ENCODE data around the gene SMIM13. TPM values are rescaled to one million over a fixed set of nuclear protein-coding genes. Genes with fewer than 3 reads are reported as not detected.

SMIM13 gene
- total RNA-seq (1 to 10 TPM; 3.6 to 8.0 (median 5.3) TPM), total RNA-seq (8.6 to 45.3 (median 13.7) reads per million in 29 experiments)
- 5.1 TPM for total RNA-seq (2013)

GRCh38 chr6:11093626-11094410 lies at the start of gene SMIM13:
TSS of gene SMIM13 (plus strand) at chr6:11093834. CDS start at chr6:11094314, 480 bp downstream.
- H3K4me1 Mint-ChIP-seq = peaks cover 30 to 35% (median 33%) of the 10 kb centered on the region in 3 donors
- Histone ChIP-seq H3K4me1 (ENCODE audit: control insufficient read depth in 1 of 2, extremely low read depth in 1 of 2, insufficient read depth in 2 of 2, low read length in 2 of 2) (peaks cover 10 to 20% of the 10 kb centered on the region in 2 experiments), H3K9me3 (no peaks in the 10 kb centered on the region), H3K4me3 (ENCODE audit: control insufficient read depth in 1 of 2, extremely low read depth in 1 of 2, low read length in 1 of 2) (peak within 1 kb of the TSS; percentile 94 to 96), H3K27ac (ENCODE audit: low read length) (peak within 1 kb of the TSS; percentile 88), H3K36me3 (ENCODE audit: control insufficient read depth in 2 of 2, extremely low read depth in 1 of 2, insufficient read depth in 1 of 2, low read length in 1 of 2) (no peaks in the 10 kb centered on the region), H3K27me3 (replicated peaks in 1 of 2; ENCODE audit: control insufficient read depth in 2 of 2, extremely low read depth in 1 of 2, insufficient read depth in 2 of 2, low read length in 1 of 2) (no peaks in the 10 kb centered on the region)
- ATAC-seq (replicated peaks in 1 of 4) = peak; percentile 93 to 96 (median 94)
- ChIA-PET CTCF (interaction anchor here in 1 of 2 donors (1.0 kb wide), 1 partner anchor 105 kb away, joined by 3 read pairs; no protein-coding TSS in a partner anchor), POLR2A (interaction anchor here in 1 of 2 donors (0.5 to 1.1 kb wide), 2 partner anchors 139 to 306 kb away, joined by 5 to 13 read pairs; partner anchors contain the start of gene NEDD9)
- H3K4me3 Mint-ChIP-seq = peak within 1 kb of the TSS; percentile 96 to 98 (median 96)
- no peaks in the 10 kb centered on the region for H3K9me3 Mint-ChIP-seq
- H3K27ac Mint-ChIP-seq = peak within 1 kb of the TSS; percentile 97 to 99
- WGBS (ENCODE audit: insufficient coverage) = under 1% methylated on average over 85 of the region's 90 CpGs
- peaks cover 3% of the 10 kb centered on the region for H3K36me3 Mint-ChIP-seq
- peak; percentile 87 to 97 (median 94) for DNase-seq
- H3K27me3 Mint-ChIP-seq = no peaks in the 10 kb centered on the region

- Histone ChIP-seq H3K27me3 (replicated peaks in 1 of 2; ENCODE audit: control insufficient read depth in 2 of 2, extremely low read depth in 1 of 2, insufficient read depth in 2 of 2, low read length in 1 of 2) (peaks cover 15 to 22% of the 10 kb centered on the region in 2 experiments), H3K4me1 (ENCODE audit: control insufficient read depth in 1 of 2, extremely low read depth in 1 of 2, insufficient read depth in 2 of 2, low read length in 2 of 2) (peaks cover 2 to 9% of the 10 kb centered on the region in 2 experiments), H3K36me3 (ENCODE audit: control insufficient read depth in 2 of 2, extremely low read depth in 1 of 2, insufficient read depth in 1 of 2, low read length in 1 of 2) (no peaks in the 10 kb centered on the region), H3K4me3 (ENCODE audit: control insufficient read depth in 1 of 2, extremely low read depth in 1 of 2, low read length in 1 of 2) (peak within 1 kb of the TSS in 1 of 2 donors; percentile 51), H3K9me3 (peaks cover 3% of the 10 kb centered on the region), H3K27ac (ENCODE audit: low read length) (no peak within 1 kb of the TSS)
- ATAC-seq (replicated peaks in 1 of 4) (peak; percentile 31 to 69 (median 54)), DNase-seq (peak in 9 of 35 experiments; percentile 2 to 24 (median 7))
- H3K27me3 Mint-ChIP-seq = peaks cover 60% of the 10 kb centered on the region in 2 donors
- no peak within 1 kb of the TSS for H3K27ac Mint-ChIP-seq
- H3K4me1 Mint-ChIP-seq = peaks cover 6 to 13% (median 8%) of the 10 kb centered on the region in 3 donors
- CTCF ChIA-PET = no interaction called here
- no peaks in the 10 kb centered on the region for H3K36me3 Mint-ChIP-seq
- no peaks in the 10 kb centered on the region for H3K9me3 Mint-ChIP-seq
- POLR2A ChIA-PET = no interaction called here
- H3K4me3 Mint-ChIP-seq = peak within 1 kb of the TSS; percentile 62 to 70 (median 68)
- 8% methylated on average over 108 of the region's 124 CpGs for WGBS (ENCODE audit: insufficient coverage)
Observed at GRCh38 chr6:11043961-11044711, 49.5 kb upstream of the SMIM13 start, which contains the start of gene ELOVL2. TSS of gene ELOVL2 (minus strand) at chr6:11044305. CDS start at chr6:11044230, 75 bp downstream.

GRCh38 chr6:11044712-11045167 lies 48.9 kb upstream of the SMIM13 start:
- Histone ChIP-seq H3K27ac (ENCODE audit: low read length) (no peak overlapping the region), H3K4me1 (ENCODE audit: control insufficient read depth in 1 of 2, extremely low read depth in 1 of 2, insufficient read depth in 2 of 2, low read length in 2 of 2) (peaks cover 2 to 9% of the 10 kb centered on the region in 2 experiments), H3K4me3 (ENCODE audit: control insufficient read depth in 1 of 2, extremely low read depth in 1 of 2, low read length in 1 of 2) (peak overlapping the region in 1 of 2 donors; percentile 49), H3K9me3 (peaks cover 3% of the 10 kb centered on the region), H3K36me3 (ENCODE audit: control insufficient read depth in 2 of 2, extremely low read depth in 1 of 2, insufficient read depth in 1 of 2, low read length in 1 of 2) (no peaks in the 10 kb centered on the region), H3K27me3 (replicated peaks in 1 of 2; ENCODE audit: control insufficient read depth in 2 of 2, extremely low read depth in 1 of 2, insufficient read depth in 2 of 2, low read length in 1 of 2) (peaks cover 15 to 22% of the 10 kb centered on the region in 2 experiments)
- Mint-ChIP-seq H3K9me3 (no peaks in the 10 kb centered on the region), H3K27ac (no peak overlapping the region), H3K4me3 (peak overlapping the region; percentile 62 to 70 (median 68)), H3K36me3 (no peaks in the 10 kb centered on the region), H3K27me3 (peaks cover 61 to 62% of the 10 kb centered on the region in 2 donors), H3K4me1 (peaks cover 6 to 13% (median 8%) of the 10 kb centered on the region in 3 donors)
- CTCF ChIA-PET = interaction anchor here in 1 of 2 donors (0.7 kb wide), 1 partner anchor 133 kb away, joined by 13 read pairs; no protein-coding TSS in a partner anchor
- POLR2A ChIA-PET = no interaction called here
- 37% methylated on average over 17 of the region's 23 CpGs for WGBS (ENCODE audit: insufficient coverage)
- DNase-seq = no peak
- ATAC-seq (replicated peaks in 1 of 4) = no peak

GRCh38 chr6:11050731-11051130 lies 42.9 kb upstream of the SMIM13 start:
- DNase-seq (no peak), ATAC-seq (replicated peaks in 1 of 4) (no peak)
- ChIA-PET POLR2A (no interaction called here), CTCF (interaction anchor here in 1 of 2 donors (0.7 kb wide), 1 partner anchor 185 kb away, joined by 3 read pairs; no protein-coding TSS in a partner anchor)
- 69% methylated on average over 2 of the region's 2 CpGs for WGBS (ENCODE audit: insufficient coverage)
- no peaks in the 10 kb centered on the region for H3K4me1 Mint-ChIP-seq
- H3K27me3 Mint-ChIP-seq = peaks cover 45 to 50% of the 10 kb centered on the region in 2 donors
- H3K4me3 Mint-ChIP-seq = no peak overlapping the region
- no peak overlapping the region for H3K27ac ChIP-seq (ENCODE audit: low read length)
- H3K27ac Mint-ChIP-seq = no peak overlapping the region
- H3K9me3 Mint-ChIP-seq = no peaks in the 10 kb centered on the region
- H3K9me3 ChIP-seq = no peaks in the 10 kb centered on the region
- peaks cover 0 to 6% of the 10 kb centered on the region in 2 experiments for H3K27me3 ChIP-seq (replicated peaks in 1 of 2; ENCODE audit: control insufficient read depth in 2 of 2, extremely low read depth in 1 of 2, insufficient read depth in 2 of 2, low read length in 1 of 2)
- H3K4me1 ChIP-seq (ENCODE audit: control insufficient read depth in 1 of 2, extremely low read depth in 1 of 2, insufficient read depth in 2 of 2, low read length in 2 of 2) = no peaks in the 10 kb centered on the region
- no peak overlapping the region for H3K4me3 ChIP-seq (ENCODE audit: control insufficient read depth in 1 of 2, extremely low read depth in 1 of 2, low read length in 1 of 2)
- no peaks in the 10 kb centered on the region for H3K36me3 Mint-ChIP-seq
- no peaks in the 10 kb centered on the region for H3K36me3 ChIP-seq (ENCODE audit: control insufficient read depth in 2 of 2, extremely low read depth in 1 of 2, insufficient read depth in 1 of 2, low read length in 1 of 2)

- H3K36me3 ChIP-seq (ENCODE audit: control insufficient read depth in 2 of 2, extremely low read depth in 1 of 2, insufficient read depth in 1 of 2, low read length in 1 of 2) = no peaks in the 10 kb centered on the region
- no peaks in the 10 kb centered on the region for H3K9me3 ChIP-seq
- H3K4me1 Mint-ChIP-seq = no peaks in the 10 kb centered on the region
- H3K27ac Mint-ChIP-seq = no peak overlapping the region
- peaks cover 27 to 30% of the 10 kb centered on the region in 2 donors for H3K27me3 Mint-ChIP-seq
- H3K36me3 Mint-ChIP-seq = no peaks in the 10 kb centered on the region
- CTCF ChIA-PET = interaction anchor here (0.7 to 0.8 kb wide), 2 partner anchors 15 to 16 kb away, joined by 3 read pairs; no protein-coding TSS in a partner anchor
- H3K4me1 ChIP-seq (ENCODE audit: control insufficient read depth in 1 of 2, extremely low read depth in 1 of 2, insufficient read depth in 2 of 2, low read length in 2 of 2) = no peaks in the 10 kb centered on the region
- no peaks in the 10 kb centered on the region for H3K27me3 ChIP-seq (replicated peaks in 1 of 2; ENCODE audit: control insufficient read depth in 2 of 2, extremely low read depth in 1 of 2, insufficient read depth in 2 of 2, low read length in 1 of 2)
- DNase-seq (no peak), ATAC-seq (replicated peaks in 1 of 4) (no peak)
- whole genome bisulfite sequencing (ENCODE audit: insufficient coverage) = 81% methylated on average over 3 of the region's 5 CpGs
- no peak overlapping the region for H3K4me3 ChIP-seq (ENCODE audit: control insufficient read depth in 1 of 2, extremely low read depth in 1 of 2, low read length in 1 of 2)
- no peaks in the 10 kb centered on the region for H3K9me3 Mint-ChIP-seq
- POLR2A ChIA-PET = interaction anchor here (0.6 to 0.7 kb wide), 2 partner anchors 29 to 45 kb away, joined by 3 to 6 read pairs; no protein-coding TSS in a partner anchor
- no peak overlapping the region for H3K4me3 Mint-ChIP-seq
- H3K27ac ChIP-seq (ENCODE audit: low read length) = no peak overlapping the region
Observed at GRCh38 chr6:11053307-11053706, 40.3 kb upstream of the SMIM13 start.
